GM10847 (cell line): Measurements from ENCODE around the gene SMPD1.

Source experiments
- POLR2A ChIP-seq: IDR thresholded peaks from 2 replicates; pipeline ENCODE4 v1.6.1; 2011; ENCODE audit not compliant: insufficient read length; ENCODE audit errors: extremely low read depth

Gene SMPD1

DNA sequence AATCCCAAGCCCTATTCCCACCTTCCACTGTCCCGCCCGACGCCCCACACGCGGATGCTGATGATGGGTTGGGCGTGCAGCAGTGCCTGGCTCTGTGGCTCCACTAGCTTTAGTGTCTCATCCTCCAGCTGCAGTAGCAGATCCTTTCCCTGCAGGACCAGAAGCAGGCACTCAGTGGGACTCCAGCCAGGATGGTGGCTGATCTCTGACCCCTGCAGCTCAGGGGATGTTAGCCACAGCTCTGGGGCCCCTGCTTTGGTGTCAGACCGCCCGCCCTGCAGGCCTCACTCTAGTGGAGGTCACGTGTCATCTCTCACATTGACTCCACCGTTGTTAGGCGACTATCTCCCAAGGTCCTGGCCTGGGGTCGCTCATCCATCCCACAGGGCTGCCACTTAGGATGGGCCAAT is 11.8 kb downstream of the SMPD1 start:
- no peak for TF ChIP-seq POLR2A

- TF ChIP-seq POLR2A: no peak
Observed at GRCh38 chr11:6402561-6402981, 12.3 kb downstream of the SMPD1 start.

DNA sequence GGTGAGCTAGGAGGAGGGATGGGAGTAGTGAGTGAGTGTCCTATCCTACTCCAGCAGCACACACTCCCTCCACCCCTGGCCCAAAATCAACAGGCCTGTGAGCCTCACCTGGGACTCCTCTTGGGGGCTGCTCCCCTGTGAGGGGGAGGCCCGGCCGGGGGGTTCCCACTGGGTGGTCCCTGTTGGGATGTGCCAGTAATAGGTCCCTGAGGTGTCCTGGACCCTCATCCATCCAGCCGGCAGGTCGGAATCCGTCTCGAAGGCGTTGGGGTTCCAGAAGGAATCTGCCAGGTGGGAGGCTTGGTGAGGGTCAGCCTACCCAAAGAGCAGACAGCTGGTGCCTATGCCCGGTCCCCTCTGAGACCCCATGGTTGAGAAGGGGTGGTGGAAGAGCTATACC is 13.3 kb downstream of the SMPD1 start:
- TF ChIP-seq POLR2A: no peak

DNA sequence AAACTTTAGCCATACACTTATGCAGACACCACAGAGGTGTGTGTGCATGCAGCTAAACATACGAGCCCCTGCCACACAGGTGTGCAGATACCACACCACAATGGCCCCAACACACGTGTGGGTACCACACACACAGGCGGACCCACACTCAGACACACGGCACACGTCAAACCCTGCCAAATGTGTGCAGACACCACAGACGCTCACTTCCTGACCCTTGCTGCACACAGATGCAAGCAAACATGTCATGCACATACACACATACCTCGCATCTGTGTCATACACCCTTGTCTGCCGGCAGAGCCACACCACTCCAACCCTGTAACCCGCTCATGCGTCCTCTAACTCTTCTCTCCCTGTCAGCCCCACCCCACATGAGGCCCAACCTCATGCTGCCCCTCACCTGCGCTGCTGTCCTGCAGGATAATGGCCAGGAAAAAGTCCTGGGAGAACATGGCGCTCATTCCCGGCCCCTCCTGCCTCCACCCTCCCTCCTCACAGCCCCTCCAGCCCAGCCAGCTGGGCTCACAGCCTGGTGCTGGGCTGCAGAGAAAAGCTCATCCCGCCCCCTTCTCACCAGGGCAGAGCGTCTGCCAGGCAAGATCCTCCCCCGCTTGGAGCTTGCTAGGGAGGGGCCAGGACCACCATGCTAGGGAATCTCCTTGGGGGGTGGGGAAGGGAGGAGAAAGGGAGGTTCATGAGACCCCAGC is 14.2 kb downstream of the SMPD1 start:
- TF ChIP-seq POLR2A: no peak

DNA sequence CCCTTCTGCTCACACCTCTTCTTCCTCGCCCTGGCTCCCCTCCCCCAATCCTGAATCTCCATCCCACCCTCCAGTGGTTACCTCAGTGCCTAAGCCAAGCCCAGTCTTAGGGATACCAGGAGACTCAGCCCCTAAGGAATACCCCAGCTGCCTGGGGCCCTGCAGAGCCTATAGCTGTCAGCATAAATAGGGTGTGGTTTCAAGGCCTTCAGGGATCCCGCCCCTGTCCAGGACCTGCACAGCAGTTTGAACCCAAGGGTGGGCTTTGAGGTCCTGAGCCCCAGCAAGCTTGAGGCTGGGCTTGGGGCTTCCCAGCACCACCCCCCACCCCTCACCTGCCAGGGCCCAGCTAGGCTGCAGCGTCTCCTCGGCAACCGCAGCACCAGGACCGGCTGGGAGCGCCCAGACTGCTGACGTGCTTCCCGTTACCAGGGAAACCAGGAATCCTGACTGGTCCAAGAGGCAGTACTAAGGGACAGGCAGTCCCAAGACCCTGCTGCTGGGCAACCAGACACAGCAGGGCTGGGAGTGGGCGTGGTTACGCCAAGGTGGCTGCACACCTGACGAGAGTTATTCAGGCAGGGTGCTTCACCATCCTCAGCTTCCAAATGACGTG is 14.9 kb downstream of the SMPD1 start:
- no peak for TF ChIP-seq POLR2A

DNA sequence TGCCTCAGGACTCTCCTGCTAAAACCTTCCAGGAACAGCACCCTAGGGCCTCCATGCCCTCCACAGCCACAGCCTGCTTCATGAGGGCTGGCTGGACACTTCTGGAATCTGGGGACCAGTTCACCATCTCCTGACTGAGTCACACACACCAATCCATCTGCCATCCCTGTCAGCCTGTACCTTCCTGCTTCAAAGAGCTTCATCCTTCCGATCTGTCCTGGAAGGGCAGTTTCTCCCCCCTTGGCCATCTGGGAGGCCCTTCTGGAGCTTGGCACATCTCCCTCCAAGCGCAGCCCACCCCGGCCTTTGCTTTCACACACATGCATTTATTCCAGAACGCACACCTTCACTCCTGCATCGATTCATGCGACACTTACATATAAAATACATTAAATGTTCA is 15.6 kb downstream of the SMPD1 start:
- no peak for TF ChIP-seq POLR2A

DNA sequence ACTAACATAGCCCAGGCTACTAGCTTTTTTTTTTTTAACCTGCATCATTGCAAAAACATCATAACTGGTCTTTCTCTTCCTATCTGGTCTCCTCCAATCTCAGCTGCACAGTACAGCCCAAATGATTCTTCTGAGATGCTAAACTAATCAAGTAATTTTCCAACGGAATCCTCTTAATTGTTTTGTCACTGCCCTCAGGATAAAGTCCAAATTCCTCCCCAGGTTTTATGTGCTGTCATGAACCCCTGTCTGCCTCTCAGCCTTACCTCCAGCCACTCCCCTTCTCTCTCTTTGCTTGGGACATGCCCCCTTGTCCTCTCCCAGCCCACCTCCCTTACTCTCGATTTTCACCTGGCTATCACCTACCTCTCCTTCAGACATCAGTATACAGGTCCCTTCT is 16.1 kb downstream of the SMPD1 start:
- no peak for TF ChIP-seq POLR2A

DNA sequence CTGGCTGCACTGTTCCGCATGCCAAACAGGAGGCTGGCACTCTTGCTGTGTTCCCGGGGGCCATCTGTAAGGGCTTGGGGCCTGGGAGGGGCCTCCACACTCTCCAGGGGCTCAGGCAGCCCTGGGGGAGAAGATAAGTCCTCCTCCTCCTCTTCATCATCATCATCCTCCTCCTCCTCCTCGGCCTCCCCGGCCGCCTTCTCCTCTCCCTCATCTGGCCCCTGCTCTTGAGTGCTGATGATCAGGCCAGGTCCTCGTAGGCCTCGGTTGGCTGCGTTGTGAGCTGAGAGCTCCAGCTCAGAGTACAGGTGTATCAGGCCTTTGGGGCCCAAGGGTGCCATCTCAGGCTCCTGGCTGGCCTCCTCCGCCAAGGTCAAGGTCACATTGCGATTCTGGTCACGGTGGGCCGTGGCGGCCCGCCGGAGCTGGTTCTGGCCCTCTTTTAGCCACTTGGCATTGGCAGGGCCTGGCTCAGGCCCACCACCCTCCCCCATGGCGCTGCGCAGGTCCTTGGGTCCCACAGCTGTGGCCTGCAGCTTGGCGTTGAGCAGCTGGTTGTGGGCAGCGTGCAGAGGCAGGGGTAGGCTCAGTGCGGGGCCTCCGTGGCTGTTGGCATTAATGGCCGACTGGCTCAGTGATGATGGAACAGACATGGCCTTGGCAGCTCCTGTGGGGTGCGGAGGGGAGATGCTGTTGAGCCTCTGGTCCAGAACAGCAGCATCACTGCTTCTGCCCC is 20.6 kb downstream of the SMPD1 start:
- TF ChIP-seq POLR2A: no peak

- TF ChIP-seq POLR2A: no peak
Observed at GRCh38 chr11:6411594-6412031, 21.3 kb downstream of the SMPD1 start.

GRCh38 chr11:6413791-6414201 is 23.5 kb downstream of the SMPD1 start:
- TF ChIP-seq POLR2A: no peak

- no peak for TF ChIP-seq POLR2A
Observed at GRCh38 chr11:6414874-6415328, 24.6 kb downstream of the SMPD1 start.

GRCh38 chr11:6415797-6416196 is 25.5 kb downstream of the SMPD1 start:
- TF ChIP-seq POLR2A: no peak

GRCh38 chr11:6417907-6418556 is 27.8 kb downstream of the SMPD1 start:
- no peak for TF ChIP-seq POLR2A

GRCh38 chr11:6418557-6419008 is 28.3 kb downstream of the SMPD1 start:
- no peak for TF ChIP-seq POLR2A

DNA sequence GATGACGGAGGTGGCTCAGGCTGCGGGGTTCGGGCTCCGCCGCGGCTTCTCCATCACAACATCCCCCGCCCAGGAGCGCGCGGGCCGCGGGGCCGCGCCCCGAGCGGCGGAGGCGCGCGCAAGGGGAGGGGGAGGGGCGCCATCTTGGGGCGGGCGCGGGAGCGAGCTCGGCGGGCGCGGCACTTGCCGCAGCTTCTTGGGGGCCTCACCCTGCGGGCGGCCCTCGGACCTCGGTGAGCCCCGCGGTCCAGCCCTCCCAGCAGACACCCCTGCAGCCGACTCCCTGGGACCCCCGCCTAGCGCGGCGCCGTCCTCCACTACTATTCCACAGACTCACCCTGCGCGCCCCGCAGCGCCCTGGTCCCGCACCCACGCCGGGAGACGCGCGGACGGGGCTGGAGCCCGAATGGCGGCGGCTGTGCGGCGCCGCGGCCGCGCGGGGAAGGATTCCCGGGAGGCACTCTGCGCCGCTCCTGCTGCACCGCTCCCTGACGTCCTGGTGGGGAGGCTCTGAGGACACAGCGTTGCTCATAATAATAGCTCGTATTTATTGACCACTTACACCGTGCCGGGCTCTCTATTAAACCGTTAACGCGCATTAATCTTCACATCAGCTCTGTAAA is 28.8 kb downstream of the SMPD1 start, which contains the start of gene APBB1:
APBB1 (minus strand) TSS at position 86 of the 623 bp plus-strand sequence. CDS start 7,747 bp downstream, outside the sequence.
- no peak for TF ChIP-seq POLR2A
